NCI-H2171 treated with DMSO at 0.1 percent for 48 hours (cell line): ENCODE results near the gene CHRND.
"Not testable (repeated sequence)": the region's sequence is repeated elsewhere in the genome, so short reads cannot be mapped to it uniquely, and the experiment has no call there.

Source experiments
- DNase-seq: peaks from one replicate; lab custom pipeline; 2025; lab: John Stamatoyannopoulos, UW

Gene CHRND

GRCh38 chr2:232528746-232529460, 2.9 kb downstream of the CHRND start:
- no peak for DNase-seq

GRCh38 chr2:232529806-232530547, 4.0 kb downstream of the CHRND start:
- DNase-seq = no peak

DNA sequence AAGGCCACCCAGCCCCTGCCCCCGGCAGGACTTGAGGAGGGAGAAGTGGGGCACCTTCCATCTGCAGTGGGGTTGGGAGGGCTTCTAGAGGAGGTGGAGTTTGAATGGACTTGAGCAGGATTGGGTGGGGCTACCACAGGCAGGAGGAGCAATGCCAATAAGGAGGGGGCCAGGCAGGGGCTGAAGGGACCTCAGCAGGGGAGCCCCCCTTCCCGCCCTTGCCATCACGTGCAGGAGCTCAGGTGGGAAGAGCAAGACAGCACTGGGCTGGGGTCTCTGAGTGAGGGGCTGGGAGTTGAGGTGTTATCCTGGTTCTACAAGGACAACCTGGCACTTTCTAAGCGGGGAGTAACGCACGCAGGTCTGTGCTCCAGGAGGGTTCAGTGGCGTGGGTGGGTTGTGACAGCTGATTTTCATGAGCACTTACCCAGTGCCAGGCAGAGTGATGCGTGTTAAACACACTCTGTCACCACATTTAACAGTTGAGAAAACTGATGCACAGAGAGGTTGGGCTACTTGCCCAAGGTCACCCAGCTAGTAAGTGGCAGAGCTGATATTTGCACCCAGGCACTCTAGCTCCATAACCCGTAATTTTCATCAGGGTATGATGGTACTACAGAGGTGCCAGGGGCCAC, 4.8 kb downstream of the CHRND start:
- DNase-seq = no peak

DNA sequence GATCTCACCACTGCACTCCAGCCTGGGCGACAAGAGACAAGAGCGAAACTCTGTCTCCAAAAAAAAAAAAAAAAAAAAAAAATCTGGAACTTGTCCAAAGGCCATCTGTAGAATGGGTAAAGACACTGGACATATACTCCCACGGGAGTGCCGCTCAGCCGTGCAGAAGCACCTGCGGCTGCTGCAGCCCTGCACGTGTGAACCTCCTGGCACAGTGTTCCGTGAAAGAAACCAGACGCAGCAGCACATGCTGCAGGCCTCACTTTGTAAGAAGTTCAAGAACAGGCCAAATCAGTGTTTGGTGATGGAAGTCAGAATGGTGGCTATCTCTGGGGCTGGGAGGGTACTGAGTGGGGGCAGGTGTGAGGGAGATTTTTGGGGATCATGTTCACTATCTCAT, 6.5 kb downstream of the CHRND start:
- DNase-seq = peak; percentile 78

- DNase-seq = not testable (repeated sequence)
Observed at GRCh38 chr2:232532821-232533220, 6.9 kb downstream of the CHRND start.

DNA sequence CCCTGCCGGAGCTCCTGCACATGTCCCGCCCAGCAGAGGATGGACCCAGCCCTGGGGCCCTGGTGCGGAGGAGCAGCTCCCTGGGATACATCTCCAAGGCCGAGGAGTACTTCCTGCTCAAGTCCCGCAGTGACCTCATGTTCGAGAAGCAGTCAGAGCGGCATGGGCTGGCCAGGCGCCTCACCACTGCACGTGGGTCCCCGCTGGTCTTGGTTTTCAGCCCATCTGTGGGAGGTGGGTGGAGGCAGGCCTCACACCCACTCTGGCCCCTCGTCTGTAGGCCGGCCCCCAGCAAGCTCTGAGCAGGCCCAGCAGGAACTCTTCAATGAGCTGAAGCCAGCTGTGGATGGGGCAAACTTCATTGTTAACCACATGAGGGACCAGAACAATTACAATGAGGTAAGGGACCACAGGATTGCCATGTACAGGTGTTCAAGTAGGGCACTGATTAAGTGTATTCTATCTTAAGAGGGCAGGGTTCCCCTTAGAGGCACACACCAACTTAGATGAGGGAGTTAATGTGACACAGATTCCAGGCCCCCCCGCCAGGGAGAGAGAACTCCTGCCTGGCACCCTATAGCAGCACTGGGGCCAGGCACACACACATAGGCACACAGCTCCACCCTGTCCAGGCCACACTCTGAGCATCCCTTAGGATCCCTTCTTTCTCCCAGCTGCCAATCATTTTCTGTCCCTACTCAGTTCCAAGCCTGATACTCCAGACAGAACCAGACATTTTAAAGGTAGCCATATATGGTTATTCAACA, 8.2 kb downstream of the CHRND start:
- DNase-seq = no peak

DNA sequence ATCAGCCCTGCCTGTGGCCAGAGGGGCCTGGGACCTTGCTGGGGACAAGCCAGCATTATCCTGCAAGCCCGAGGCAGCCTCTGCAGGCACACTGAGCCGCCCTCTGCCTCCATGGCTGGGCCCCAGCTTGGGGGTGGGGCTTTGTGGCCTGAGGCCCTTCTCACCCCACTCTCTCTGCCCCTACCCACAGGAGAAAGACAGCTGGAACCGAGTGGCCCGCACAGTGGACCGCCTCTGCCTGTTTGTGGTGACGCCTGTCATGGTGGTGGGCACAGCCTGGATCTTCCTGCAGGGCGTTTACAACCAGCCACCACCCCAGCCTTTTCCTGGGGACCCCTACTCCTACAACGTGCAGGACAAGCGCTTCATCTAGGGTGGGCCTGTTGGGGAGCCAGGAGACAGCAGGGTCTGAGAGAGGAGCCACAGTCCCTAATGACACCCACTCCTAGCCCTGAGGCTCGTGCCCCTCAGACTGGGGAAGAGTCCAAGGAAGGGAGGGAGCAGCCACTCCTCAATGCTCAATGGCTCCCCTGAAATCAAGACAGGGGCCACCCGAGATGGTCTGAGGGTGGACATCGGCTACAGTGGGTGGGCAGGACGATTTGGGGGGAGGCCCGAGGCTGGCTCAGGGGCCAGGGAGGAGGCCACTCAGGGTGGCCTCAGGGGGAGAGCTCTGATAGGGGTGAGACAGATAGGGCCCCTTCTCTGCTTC, 9.1 kb downstream of the CHRND start:
- DNase-seq = no peak

DNA sequence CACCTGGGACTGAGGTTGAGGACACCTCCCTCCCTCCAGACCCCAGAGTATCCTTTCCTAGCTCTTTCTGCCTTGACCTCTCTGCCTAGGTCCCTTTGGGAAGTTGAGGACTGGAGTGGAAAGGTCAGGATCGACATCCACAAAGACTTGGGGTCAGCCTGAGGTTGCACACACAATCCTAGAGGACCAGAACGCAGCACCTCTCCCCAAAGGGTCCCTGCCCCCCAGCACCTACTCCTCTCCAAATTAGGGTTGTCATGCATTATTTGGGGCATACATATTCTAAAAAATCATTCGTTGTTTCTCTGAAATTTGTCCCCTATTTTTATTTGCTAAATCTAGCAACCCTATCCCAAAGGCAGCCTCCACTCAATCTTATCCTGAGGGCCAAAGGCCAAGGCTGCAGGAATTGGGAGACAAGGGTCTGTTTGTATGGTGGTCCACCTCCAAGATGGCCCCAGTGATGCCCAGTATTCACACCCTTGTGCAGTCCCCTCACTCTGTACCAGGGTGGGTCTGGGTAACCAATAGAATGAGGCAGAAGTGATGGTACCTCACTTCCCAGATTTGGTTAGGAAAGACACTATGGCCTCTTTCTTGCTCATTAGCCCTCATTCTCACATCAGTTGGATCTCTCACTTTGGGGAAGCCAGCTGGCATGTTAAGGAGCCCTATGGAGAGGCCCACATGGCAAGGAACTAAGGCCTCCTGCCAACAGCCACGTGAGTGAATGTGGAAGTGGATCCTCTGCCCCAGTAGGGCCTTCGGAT, 10.0 kb downstream of the CHRND start:
- DNase-seq = no peak

DNA sequence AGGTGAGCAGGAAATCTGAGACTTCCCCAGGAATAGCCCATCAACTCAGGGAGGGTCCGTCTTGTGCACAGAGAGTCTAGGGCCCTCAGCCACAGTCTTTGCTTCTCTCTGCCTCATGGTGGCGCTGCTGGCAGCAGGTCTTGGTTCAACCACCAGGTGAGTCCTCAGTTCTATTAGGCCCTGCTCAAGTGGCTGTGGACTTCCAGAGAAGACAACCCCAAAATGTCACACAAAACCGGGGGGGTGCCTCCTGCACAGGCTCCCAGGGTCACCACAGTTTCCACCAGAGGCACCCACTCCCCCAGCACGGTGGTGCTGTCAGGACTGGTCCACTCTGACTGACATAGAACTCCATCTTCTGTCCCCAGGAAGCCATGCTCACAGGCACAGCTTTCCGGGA, 11.1 kb downstream of the CHRND start:
- no peak for DNase-seq

DNA sequence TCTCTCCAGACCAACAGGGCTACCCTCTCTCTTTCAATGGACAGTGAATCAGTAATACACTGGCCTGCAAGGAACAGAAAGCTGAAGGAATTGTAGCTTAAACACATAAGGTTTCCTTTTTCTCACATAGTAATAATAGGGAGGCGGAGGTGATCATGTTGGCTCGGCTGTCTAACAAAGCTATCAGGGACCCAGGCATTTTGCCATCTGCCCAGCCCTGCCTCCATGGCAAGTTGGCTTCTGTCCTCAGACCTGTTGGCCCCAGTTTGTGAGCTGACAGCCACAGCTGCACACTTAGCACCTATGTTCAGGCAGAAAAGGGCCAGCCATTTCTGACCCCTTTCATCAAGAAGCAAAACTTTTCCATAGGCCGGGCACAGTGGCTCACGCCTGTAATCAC, 11.5 kb downstream of the CHRND start:
- no peak for DNase-seq

DNA sequence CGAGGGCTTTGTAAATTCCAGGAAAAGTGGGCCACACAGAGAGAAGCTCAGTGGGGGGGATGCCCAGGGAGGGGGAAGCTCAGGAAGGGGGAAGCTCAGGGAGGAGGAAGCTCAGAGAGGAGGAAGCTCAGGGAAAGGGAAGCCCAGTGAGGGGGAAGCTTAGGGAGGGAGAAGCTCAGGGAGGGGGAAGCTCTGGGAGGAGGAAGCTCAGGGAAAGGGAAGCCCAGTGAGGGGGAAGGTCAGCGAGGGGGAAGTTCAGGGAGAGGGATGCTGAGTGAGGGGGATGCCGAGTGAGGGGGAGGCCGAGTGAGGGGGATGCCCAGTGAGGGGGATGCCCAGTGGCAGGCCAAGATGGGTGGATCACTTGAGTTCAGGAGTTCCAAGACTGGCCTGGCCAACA, 12.7 kb downstream of the CHRND start:
- no peak for DNase-seq

- DNase-seq = no peak
Observed at GRCh38 chr2:232539298-232540231, 13.6 kb downstream of the CHRND start, which contains the start of gene CHRNG. Gene CHRNG, plus strand, starts transcription at chr2:232539692. Its CDS starts 56 bp downstream, at chr2:232539748.

- no peak for DNase-seq
Observed at GRCh38 chr2:232540441-232541041, 14.6 kb downstream of the CHRND start.

GRCh38 chr2:232541195-232541960, 15.4 kb downstream of the CHRND start:
- DNase-seq = no peak

DNA sequence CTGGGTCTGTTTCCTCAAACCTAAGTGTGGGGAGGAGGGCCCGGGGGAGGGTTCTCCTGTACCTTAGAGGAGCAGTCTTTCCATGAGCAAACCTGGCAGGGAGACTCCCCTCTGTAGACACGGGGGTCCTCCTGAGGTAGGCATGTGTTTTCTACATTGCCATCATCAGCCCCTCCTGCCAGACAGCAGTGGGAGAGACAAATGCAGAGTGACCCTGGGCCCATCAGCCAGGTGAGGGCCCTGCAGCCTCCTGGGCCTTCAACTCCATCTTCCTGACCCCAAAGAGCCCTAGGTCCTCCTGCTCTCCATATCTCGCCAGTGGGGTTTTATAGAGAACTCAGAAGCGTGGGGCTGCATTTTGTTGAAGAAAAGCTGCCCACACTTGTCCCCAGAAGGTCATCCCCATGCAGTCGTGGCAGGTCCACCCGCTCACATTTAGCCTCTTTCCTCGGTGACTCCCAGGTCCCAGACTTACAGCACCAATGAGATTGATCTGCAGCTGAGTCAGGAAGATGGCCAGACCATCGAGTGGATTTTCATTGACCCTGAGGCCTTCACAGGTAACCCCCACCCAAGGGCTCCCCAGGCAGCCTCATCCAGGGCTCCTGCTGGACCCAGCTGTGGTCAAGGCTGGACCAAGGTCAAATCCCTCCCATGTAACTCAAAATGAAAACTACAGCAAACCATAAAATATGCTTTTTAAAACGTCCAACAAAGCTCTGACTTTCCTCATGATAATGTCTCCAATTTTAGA, 16.2 kb downstream of the CHRND start:
- DNase-seq = no peak

DNA sequence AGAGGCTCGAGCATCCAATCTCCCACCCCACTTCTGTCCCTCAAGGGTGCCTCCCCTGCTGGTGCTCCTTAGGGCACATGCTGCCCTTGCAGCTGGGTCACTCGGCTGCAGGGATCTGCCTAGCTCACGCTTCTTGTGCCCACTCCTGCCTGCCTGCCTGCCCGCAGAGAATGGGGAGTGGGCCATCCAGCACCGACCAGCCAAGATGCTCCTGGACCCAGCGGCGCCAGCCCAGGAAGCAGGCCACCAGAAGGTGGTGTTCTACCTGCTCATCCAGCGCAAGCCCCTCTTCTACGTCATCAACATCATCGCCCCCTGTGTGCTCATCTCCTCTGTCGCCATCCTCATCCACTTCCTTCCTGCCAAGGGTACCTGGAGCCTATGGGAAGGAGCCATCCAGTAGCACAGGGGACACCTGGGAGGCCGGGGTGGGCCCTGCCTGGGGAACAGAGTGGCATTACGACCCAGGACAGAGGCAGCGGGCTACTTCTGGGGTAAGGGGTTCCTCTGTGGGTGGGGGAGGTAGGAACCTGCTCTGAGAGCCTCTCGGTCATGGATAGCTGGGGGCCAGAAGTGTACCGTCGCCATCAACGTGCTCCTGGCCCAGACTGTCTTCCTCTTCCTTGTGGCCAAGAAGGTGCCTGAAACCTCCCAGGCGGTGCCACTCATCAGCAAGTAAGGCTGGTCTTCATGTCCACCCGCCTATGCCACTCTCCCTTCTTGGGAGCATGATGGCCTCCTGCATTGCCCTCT, 16.9 kb downstream of the CHRND start:
- no peak for DNase-seq

- no peak for DNase-seq
Observed at GRCh38 chr2:232543491-232543890, 17.5 kb downstream of the CHRND start.
